Caco-2 (cell line): ENCODE data around the gene STK32C. TPM values are rescaled to one million over a fixed set of nuclear protein-coding genes. Genes with fewer than 3 reads are reported as not detected.

ENCODE experiments used
- BruUV-seq: library from RNA; stranded (reverse); fragments of 400-500 nt; replicated peaks from 2 replicates; lab custom pipeline; 2021; lab: Mats Ljungman, UMichigan
- CTCF ChIA-PET: fragments of 300-600 bp; sonication (Branson Sonifier 250); formaldehyde crosslinking; loops from one replicate; lab custom pipeline; 2022; ENCODE audit warnings: antibody characterized with exemption; lab: Charles Lee
- POLR2A ChIA-PET: fragments of 300-600 bp; sonication (Branson Sonifier 250); formaldehyde crosslinking; loops from one replicate; lab custom pipeline; 2022; ENCODE audit warnings: antibody characterized with exemption; lab: Charles Lee
- DNase-seq, 2 experiments: peaks; one replicate each; pipeline versions ENCODE4 v3.0.0 to v3.0.0-alpha.2; 2020 to 2022
- H3K27me3 ChIP-seq: replicated peaks from 2 replicates; pipeline ENCODE4 v1.6.0; 2011; ENCODE audit warnings: low read length; ENCODE audit not compliant: control insufficient read depth, insufficient read depth
- H3K36me3 ChIP-seq: 2 replicates; pipeline ENCODE4 v1.5.1; 2011; ENCODE audit warnings: low read length; ENCODE audit not compliant: control insufficient read depth, insufficient read depth
- H3K4me1 ChIP-seq: fragments of 250-450 bp; sonication (Bioruptor Pico); 2 replicates; pipeline ENCODE4 v1.5.1; 2020; ENCODE audit warnings: mild to moderate bottlenecking
- H3K4me3 ChIP-seq: 2 replicates; pipeline ENCODE4 v1.5.1; 2011; ENCODE audit warnings: low read depth, mild to moderate bottlenecking, control low read depth, low read length
- H3K9me3 ChIP-seq: fragments of 250-450 bp; sonication (Bioruptor Pico); 2 replicates; pipeline ENCODE4 v1.5.1; 2020; ENCODE audit warnings: mild to moderate bottlenecking, moderate library complexity
- H3K27ac Mint-ChIP-seq: one replicate; pipeline ENCODE4 v1.8.0; 2022; ENCODE audit warnings: mixed read lengths; ENCODE audit not compliant: unreplicated experiment
- H3K27me3 Mint-ChIP-seq: one replicate; pipeline ENCODE4 v1.8.0; 2022; ENCODE audit warnings: mixed read lengths; ENCODE audit not compliant: insufficient read depth, unreplicated experiment
- H3K36me3 Mint-ChIP-seq: one replicate; pipeline ENCODE4 v1.8.0; 2022; ENCODE audit warnings: mild to moderate bottlenecking, mixed read lengths; ENCODE audit not compliant: insufficient read depth, unreplicated experiment
- H3K4me1 Mint-ChIP-seq: one replicate; pipeline ENCODE4 v1.8.0; 2022; ENCODE audit warnings: low read depth, mixed read lengths; ENCODE audit not compliant: unreplicated experiment
- H3K4me3 Mint-ChIP-seq: one replicate; pipeline ENCODE4 v1.8.0; 2022; ENCODE audit warnings: mild to moderate bottlenecking, moderate library complexity, mixed read lengths; ENCODE audit not compliant: unreplicated experiment
- H3K9me3 Mint-ChIP-seq: one replicate; pipeline ENCODE4 v1.8.0; 2022; ENCODE audit warnings: mixed read lengths; ENCODE audit not compliant: unreplicated experiment
- intact Hi-C: fragments of 100-400 bp; cut with micrococcal nuclease; formaldehyde crosslinking; loops from one replicate; pipeline ENCODE4 v1.10.0; 2022; ENCODE audit not compliant: unreplicated experiment
- total RNA-seq: library from RNA; stranded (reverse); gene quantifications from 2 replicates; pipeline ENCODE4 v1.2.3, GENCODE V29; 2022
- TF ChIP-seq, protein P1 (sequence below), 2 experiments: fragments of 200-600 bp in 1 of 2; IDR thresholded peaks; 1 replicate in 1 of 2; 2 replicates in 1 of 2; pipeline versions ENCODE4 v1.5.1 to v1.8.0; 2011 to 2022; ENCODE audit warnings: antibody characterized with exemption in 1 of 2, control low read depth in 1 of 2, inconsistent platforms in 1 of 2, low read depth in 1 of 2, low read length in 1 of 2, mild to moderate bottlenecking in 1 of 2, moderate library complexity in 1 of 2; ENCODE audit not compliant: insufficient read depth in 1 of 2, severe bottlenecking in 1 of 2, unreplicated experiment in 1 of 2

The STK32C gene
- total RNA-seq, 1 experiment from 2014 or later: 13.3 TPM

DNA sequence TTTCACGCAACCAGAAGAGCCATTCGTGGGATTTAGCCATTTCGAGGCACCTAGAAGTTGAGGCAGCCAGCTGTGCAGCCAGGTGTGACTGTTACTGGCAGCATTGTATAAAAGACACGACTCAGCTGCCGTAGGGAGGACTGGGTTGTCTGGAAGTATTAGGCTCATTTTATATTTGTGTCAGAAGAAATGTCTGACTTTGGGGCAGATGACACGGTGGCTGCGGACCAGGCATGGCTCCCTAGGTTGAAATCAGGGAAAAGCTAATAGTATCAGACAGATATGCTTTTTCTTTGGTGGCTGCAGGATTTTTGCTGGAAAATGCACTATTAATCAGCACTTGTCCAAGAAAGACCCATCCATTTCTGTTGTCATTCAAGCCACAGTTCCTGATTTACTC is 125.2 kb downstream of the STK32C start:
- ChIA-PET POLR2A (no interaction called here), CTCF (no interaction called here)
- no peaks in the 10 kb centered on the region; the same call in 1 of the 2 replicates for H3K27me3 ChIP-seq

DNA sequence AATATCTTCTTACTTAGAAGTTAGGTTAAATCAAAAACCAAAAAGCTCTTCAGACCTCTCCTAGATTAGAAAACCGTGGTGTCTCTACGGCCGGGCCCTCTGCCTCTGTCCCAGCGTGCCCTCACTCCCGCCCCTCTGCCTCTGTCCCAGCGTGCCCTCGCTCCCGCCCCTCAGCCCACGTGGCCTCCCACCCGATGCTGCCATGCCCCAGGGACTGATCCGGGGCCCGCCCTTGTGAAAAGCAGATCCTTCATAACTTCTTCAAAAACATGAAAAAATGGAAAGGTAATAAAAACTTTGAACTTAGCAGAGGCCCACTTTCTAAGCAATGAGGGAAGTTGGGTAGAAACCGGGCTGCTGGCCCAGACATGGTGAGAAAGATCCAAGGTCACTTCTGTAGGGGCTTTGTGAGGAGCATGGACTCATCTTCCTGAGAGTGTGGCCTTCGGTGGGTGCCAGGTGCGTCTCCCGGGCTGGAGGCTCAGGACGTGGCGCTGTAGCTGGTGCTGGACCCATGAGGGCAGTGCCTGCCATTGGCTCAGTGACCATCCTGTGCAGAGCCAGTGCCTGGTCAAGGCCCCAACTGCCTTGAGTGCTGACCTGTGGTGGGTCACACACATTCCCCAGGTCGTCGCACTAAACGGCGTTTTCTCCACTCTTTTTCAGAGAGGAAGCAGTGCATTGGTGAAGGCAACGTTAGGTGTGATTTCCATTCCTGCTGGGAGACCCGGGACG is 125.9 kb downstream of the STK32C start:
- no peaks in the 10 kb centered on the region for H3K36me3 ChIP-seq
- ChIA-PET CTCF (no interaction called here), POLR2A (no interaction called here)
- Mint-ChIP-seq H3K4me3 (no peak overlapping the region), H3K27ac (no peak overlapping the region), H3K27me3 (peaks cover 22% of the 10 kb centered on the region), H3K36me3 (no peaks in the 10 kb centered on the region), H3K4me1 (no peaks in the 10 kb centered on the region), H3K9me3 (no peaks in the 10 kb centered on the region)
- no peaks in the 10 kb centered on the region; the same call in 1 of the 2 replicates for H3K27me3 ChIP-seq
- H3K9me3 ChIP-seq: no peaks in the 10 kb centered on the region
- DNase-seq: no peak
- TF ChIP-seq, protein P1, sequence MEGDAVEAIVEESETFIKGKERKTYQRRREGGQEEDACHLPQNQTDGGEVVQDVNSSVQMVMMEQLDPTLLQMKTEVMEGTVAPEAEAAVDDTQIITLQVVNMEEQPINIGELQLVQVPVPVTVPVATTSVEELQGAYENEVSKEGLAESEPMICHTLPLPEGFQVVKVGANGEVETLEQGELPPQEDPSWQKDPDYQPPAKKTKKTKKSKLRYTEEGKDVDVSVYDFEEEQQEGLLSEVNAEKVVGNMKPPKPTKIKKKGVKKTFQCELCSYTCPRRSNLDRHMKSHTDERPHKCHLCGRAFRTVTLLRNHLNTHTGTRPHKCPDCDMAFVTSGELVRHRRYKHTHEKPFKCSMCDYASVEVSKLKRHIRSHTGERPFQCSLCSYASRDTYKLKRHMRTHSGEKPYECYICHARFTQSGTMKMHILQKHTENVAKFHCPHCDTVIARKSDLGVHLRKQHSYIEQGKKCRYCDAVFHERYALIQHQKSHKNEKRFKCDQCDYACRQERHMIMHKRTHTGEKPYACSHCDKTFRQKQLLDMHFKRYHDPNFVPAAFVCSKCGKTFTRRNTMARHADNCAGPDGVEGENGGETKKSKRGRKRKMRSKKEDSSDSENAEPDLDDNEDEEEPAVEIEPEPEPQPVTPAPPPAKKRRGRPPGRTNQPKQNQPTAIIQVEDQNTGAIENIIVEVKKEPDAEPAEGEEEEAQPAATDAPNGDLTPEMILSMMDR (IDR thresholded peaks at IDR 0.05; ENCODE audit: insufficient read depth in 1 of 2, low read depth in 1 of 2, low read length in 1 of 2, severe bottlenecking in 1 of 2, unreplicated experiment in 1 of 2): no peak
- intact Hi-C loops: no loop called here
- no peak overlapping the region for H3K4me3 ChIP-seq
- H3K4me1 ChIP-seq: no peaks in the 10 kb centered on the region
- BruUV-seq: no TSS peak

More for the DNA sequence above, 125.2 kb downstream of the STK32C start:
- Histone ChIP-seq H3K36me3 (no peaks in the 10 kb centered on the region), H3K4me1 (no peaks in the 10 kb centered on the region), H3K9me3 (no peaks in the 10 kb centered on the region), H3K4me3 (no peak overlapping the region)
- intact Hi-C loops: no loop called here
- Mint-ChIP-seq H3K27ac (no peak overlapping the region), H3K4me1 (no peaks in the 10 kb centered on the region), H3K9me3 (no peaks in the 10 kb centered on the region), H3K4me3 (no peak overlapping the region), H3K27me3 (peaks cover 22% of the 10 kb centered on the region), H3K36me3 (no peaks in the 10 kb centered on the region)
- BruUV-seq: no TSS peak
- DNase-seq: no peak
- TF ChIP-seq, protein P1 (IDR thresholded peaks at IDR 0.05; ENCODE audit: insufficient read depth in 1 of 2, low read depth in 1 of 2, low read length in 1 of 2, severe bottlenecking in 1 of 2, unreplicated experiment in 1 of 2): no peak

GRCh38 chr10:132180736-132181135 is 127.0 kb downstream of the STK32C start:
- Histone ChIP-seq H3K9me3 (no peaks in the 10 kb centered on the region), H3K4me3 (no peak overlapping the region), H3K36me3 (no peaks in the 10 kb centered on the region), H3K27me3 (no peaks in the 10 kb centered on the region; the same call in 1 of the 2 replicates), H3K4me1 (no peaks in the 10 kb centered on the region)
- Mint-ChIP-seq H3K4me3 (no peak overlapping the region), H3K27me3 (peaks cover 28% of the 10 kb centered on the region), H3K9me3 (no peaks in the 10 kb centered on the region), H3K27ac (no peak overlapping the region), H3K4me1 (no peaks in the 10 kb centered on the region), H3K36me3 (no peaks in the 10 kb centered on the region)
- POLR2A ChIA-PET: no interaction called here
- TF ChIP-seq, protein P1 (IDR thresholded peaks at IDR 0.05; ENCODE audit: insufficient read depth in 1 of 2, low read depth in 1 of 2, low read length in 1 of 2, severe bottlenecking in 1 of 2, unreplicated experiment in 1 of 2): no peak
- intact Hi-C loops: no loop called here
- BruUV-seq: no TSS peak
- no peak for DNase-seq
- CTCF ChIA-PET: no interaction called here
